Tibial nerve (tissue), 4 donors: Measurements from ENCODE around the gene GTF2F2. TPM values are rescaled to one million over a fixed set of nuclear protein-coding genes. Genes with fewer than 3 reads are reported as not detected.

Experiments
- DNase-seq, 2 donors: peaks; one replicate each; pipeline ENCODE4 v3.0.0-alpha.2; 2019; ENCODE audit warnings: low spot score in 2 of 2
- H3K27ac ChIP-seq, 4 donors: fragments of 200-600 bp; sonication (generic) in 3 of 4; one replicate each; pipeline ENCODE4 v1.5.1; 2017 to 2019; ENCODE audit warnings: mild to moderate bottlenecking in 1 of 4
- H3K27me3 ChIP-seq, 2 donors: fragments of 200-600 bp; sonication (generic) in 1 of 2; one replicate each; pipeline versions ENCODE4 v1.5.1 to v1.6.0; 2017 to 2019
- H3K36me3 ChIP-seq, 3 donors: fragments of 200-600 bp; sonication (generic); one replicate each; pipeline ENCODE4 v1.5.1; 2018 to 2019
- H3K4me1 ChIP-seq, 4 donors: fragments of 200-600 bp; sonication (generic) in 3 of 4; one replicate each; pipeline ENCODE4 v1.5.1; 2017 to 2019
- H3K4me3 ChIP-seq, 4 donors: fragments of 200-600 bp; sonication (generic) in 3 of 4; one replicate each; pipeline ENCODE4 v1.5.1; 2017 to 2019; ENCODE audit warnings: mild to moderate bottlenecking in 1 of 4, moderate library complexity in 1 of 4
- H3K9me3 ChIP-seq, 4 donors: fragments of 200-600 bp; sonication (generic) in 3 of 4; one replicate each; pipeline ENCODE4 v1.5.1; 2017 to 2019
- CTCF ChIP-seq, 5 experiments: fragments of 200-600 bp in 3 of 5; fragments of 450-650 bp in 2 of 5; sonication (generic) in 3 of 5; IDR thresholded peaks; one replicate each; pipeline ENCODE4 v1.5.1; 2016 to 2019; ENCODE audit warnings: antibody characterized with exemption in 5 of 5, mild to moderate bottlenecking in 3 of 5, moderate library complexity in 2 of 5
- EP300 ChIP-seq, 2 donors: sonication (generic); formaldehyde crosslinking; IDR thresholded peaks; one replicate each; pipeline ENCODE4 v1.6.1; 2017; ENCODE audit warnings: antibody characterized with exemption in 2 of 2, mild to moderate bottlenecking in 1 of 2
- POLR2A ChIP-seq, 2 donors: fragments of 450-650 bp; IDR thresholded peaks; one replicate each; pipeline ENCODE4 v1.6.1; 2017; ENCODE audit warnings: antibody characterized with exemption in 2 of 2, mild to moderate bottlenecking in 2 of 2, moderate library complexity in 2 of 2
- WGBS, 2 donors: methylation state at CpG; one replicate each; pipeline ENCODE4 v1.1.5; 2018; 5-methylcytosine and 5-hydroxymethylcytosine counted together
- total RNA-seq, 4 donors: library from RNA; depleted of rRNA; stranded (reverse); fragments of >200 nt; gene quantifications; one replicate each; pipeline ENCODE4 v1.1.0, GENCODE V29; 2016

GTF2F2 gene
- total RNA-seq, 4 donors from 2014 or later: 20.2 to 28.8 (median 24.1) TPM

DNA sequence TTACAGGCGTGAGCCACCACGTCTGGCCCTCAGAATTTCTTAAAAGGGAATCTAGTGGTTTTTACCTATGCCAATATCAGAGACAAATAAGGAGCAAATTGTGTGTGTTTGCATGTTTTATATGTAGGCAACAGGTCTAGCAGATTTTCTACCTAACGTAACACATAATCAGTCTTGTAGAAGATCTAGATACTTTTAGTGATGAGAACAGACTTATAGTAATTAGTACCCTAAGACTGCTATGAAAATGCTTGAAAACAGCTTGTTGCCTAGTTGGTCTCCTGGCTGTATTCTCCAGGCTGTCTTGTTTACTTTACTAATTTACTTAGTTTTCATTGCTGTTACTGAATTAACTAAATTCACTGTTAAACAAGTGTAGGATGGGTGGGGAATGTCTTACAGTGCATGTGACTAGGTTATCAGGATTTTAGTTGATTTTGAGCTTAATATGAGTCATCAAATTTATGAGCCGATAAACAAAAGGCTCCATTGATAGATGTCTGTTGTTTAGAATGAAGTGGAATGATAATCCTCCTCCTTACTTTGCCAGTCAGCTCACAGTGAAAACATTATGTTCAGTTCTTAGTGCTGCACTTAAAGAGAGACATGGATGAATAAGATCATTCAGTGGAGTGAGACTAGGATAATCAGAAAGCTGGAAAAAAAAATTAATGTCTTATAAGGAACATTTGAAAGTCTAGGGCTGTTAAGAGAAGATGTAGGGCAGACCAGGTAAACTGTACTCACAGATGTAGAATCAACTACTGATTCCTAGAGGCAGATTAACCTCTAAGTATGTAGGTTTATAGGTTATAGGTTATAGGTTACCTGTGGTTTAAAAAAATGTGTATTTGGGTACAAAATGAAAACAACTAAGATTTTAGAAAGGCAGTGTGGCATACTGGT is 22.4 kb downstream of the GTF2F2 start:
- no peak for DNase-seq
- Histone ChIP-seq H3K27ac (peak overlapping the region; percentile 43 to 91 (median 81)), H3K36me3 (peaks cover 0 to 16% (median 0%) of the 10 kb centered on the region in 3 donors), H3K4me1 (peaks cover 0 to 45% (median 13%) of the 10 kb centered on the region in 4 donors), H3K9me3 (no peaks in the 10 kb centered on the region), H3K27me3 (no peaks in the 10 kb centered on the region), H3K4me3 (no peak overlapping the region)
- WGBS, 2 donors: 57 to 72% methylated on average over 4 of the region's 4 CpGs
- no peak for TF ChIP-seq POLR2A (IDR thresholded peaks at IDR 0.05)
- TF ChIP-seq EP300 (IDR thresholded peaks at IDR 0.05): peak; percentile 39 to 53
- TF ChIP-seq CTCF (IDR thresholded peaks at IDR 0.05): no peak

DNA sequence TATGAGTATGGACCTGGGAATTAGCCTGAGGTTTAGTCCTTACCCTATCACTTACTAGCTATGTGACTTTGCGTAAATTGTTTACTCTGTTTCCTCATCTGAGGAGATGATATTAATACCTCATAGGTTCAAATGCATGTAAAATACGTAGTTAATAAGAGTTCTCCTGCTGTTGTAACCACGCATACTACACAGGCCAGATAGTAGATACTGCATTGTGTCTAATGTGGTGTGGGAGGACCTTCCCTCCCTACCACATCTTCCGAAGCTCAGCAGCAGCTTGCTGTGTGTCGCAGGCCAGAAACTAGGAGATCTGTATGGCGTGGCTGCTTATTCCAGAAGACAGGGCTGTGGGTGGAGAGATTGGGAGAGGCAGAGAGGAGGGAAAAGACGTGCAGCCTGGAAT is 23.0 kb downstream of the GTF2F2 start:
- TF ChIP-seq EP300 (IDR thresholded peaks at IDR 0.05) (no peak), POLR2A (IDR thresholded peaks at IDR 0.05) (no peak), CTCF (IDR thresholded peaks at IDR 0.05) (no peak)
- Histone ChIP-seq H3K9me3 (no peaks in the 10 kb centered on the region), H3K27ac (peak overlapping the region; percentile 43 to 91 (median 81)), H3K4me3 (no peak overlapping the region), H3K36me3 (peaks cover 0 to 9% (median 0%) of the 10 kb centered on the region in 3 donors), H3K4me1 (peaks cover 0 to 45% (median 13%) of the 10 kb centered on the region in 4 donors), H3K27me3 (no peaks in the 10 kb centered on the region)
- 41 to 50% methylated on average over 7 of the region's 7 CpGs for WGBS, 2 donors
- no peak for DNase-seq

DNA sequence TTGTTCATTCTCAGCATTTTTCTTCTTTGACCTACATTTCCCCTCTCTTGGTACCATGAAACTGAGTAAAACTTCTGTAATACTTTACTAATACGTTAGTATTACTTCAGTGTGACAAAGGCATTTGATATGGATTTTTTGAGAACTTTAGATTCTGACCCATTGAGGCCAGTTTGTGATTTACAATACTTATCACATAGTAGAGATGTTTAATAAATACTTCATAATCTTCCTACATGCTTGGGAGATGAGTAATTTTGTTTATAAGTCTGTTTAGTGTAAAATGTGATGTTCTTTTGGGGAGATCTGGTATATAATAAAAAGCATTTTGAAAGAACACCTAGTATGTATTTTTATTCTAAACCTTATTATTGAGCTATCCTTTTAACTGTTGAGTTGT is 29.7 kb downstream of the GTF2F2 start:
- Histone ChIP-seq H3K27me3 (no peaks in the 10 kb centered on the region), H3K4me1 (peaks cover 0 to 9% (median 0%) of the 10 kb centered on the region in 4 donors), H3K27ac (peak overlapping the region in 1 of 4 donors; percentile 54), H3K9me3 (no peaks in the 10 kb centered on the region), H3K36me3 (peaks cover 0 to 9% (median 0%) of the 10 kb centered on the region in 3 donors), H3K4me3 (no peak overlapping the region)
- DNase-seq: no peak
- 32 to 35% methylated on average over 1 of the region's 1 CpG for WGBS, 2 donors
- TF ChIP-seq POLR2A (IDR thresholded peaks at IDR 0.05) (no peak), EP300 (IDR thresholded peaks at IDR 0.05) (no peak), CTCF (IDR thresholded peaks at IDR 0.05) (no peak)

DNA sequence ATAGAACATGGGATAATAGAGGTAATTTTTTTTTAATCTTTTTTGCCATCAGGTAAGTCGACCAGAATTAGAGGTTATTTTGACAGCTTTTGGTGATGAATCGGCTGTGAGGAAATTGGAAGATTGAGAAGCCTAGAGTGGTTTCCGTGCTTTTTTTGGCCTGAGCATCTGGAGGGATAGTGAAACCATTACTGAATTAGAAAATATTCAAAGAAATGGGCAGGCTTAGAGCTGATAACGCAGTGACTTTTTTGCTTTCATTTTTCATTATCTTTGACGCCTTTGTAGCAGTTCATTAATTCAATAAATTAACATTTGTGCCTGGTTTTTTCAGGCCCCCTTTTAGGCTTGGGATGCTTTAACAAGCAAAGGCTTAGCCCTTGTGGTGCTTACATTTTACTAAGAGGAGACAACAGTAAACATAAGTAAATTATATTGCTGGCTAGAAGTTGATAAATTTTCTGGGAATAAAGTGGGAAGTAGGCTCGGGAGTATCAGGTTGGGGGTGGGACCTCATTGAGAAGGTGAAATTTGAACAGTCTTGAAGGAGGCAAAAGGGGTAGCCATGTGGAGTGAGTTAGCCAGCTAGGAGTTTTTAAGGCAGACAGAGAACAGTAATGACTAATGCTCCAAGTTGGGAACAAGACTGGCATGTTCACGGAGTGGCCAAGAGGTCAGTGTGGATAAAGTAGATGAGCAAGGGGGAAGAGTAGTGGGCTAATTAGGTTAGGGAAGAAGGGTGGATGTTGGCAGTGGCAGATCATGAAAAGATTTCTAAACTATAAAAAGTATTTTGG is 36.5 kb downstream of the GTF2F2 start:
- Histone ChIP-seq H3K4me1 (no peaks in the 10 kb centered on the region), H3K27ac (no peak overlapping the region), H3K4me3 (no peak overlapping the region), H3K9me3 (no peaks in the 10 kb centered on the region), H3K36me3 (peaks cover 0 to 27% (median 0%) of the 10 kb centered on the region in 3 donors), H3K27me3 (no peaks in the 10 kb centered on the region)
- no peak for DNase-seq
- WGBS, 2 donors: 86 to 92% methylated on average over 7 of the region's 7 CpGs
- TF ChIP-seq EP300 (IDR thresholded peaks at IDR 0.05): no peak
- TF ChIP-seq CTCF (IDR thresholded peaks at IDR 0.05): no peak
- no peak for TF ChIP-seq POLR2A (IDR thresholded peaks at IDR 0.05)
